Melanocyte of skin (primary cell): ENCODE data around the gene CEACAM7. TPM values are rescaled to one million over a fixed set of nuclear protein-coding genes. Genes with fewer than 3 reads are reported as not detected.

Source experiments
- small RNA-seq, 2 donors: library from RNA; depleted of rRNA; stranded (forward); fragments of <200 nt; gene quantifications; one replicate each; pipeline ENCODE3, GENCODE V24; 2012
- total RNA-seq, 2 donors: library from RNA; depleted of rRNA; stranded (reverse); fragments of >200 nt; gene quantifications; 2 replicates each; pipeline ENCODE4 v1.2.3, GENCODE V29; 2012

The CEACAM7 gene
- total RNA-seq: not detected

GRCh38 chr19:41688098-41688497, at the start of gene CEACAM7:
Gene CEACAM7, minus strand, starts transcription at chr19:41688270. Its CDS starts 105 bp downstream, at chr19:41688165.

DNA sequence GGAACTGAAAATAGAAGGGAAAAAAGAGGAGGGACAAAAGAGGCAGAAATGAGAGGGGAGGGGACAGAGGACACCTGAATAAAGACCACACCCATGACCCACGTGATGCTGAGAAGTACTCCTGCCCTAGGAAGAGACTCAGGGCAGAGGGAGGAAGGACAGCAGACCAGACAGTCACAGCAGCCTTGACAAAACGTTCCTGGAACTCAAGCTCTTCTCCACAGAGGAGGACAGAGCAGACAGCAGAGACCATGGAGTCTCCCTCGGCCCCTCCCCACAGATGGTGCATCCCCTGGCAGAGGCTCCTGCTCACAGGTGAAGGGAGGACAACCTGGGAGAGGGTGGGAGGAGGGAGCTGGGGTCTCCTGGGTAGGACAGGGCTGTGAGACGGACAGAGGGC, 20.4 kb upstream of the CEACAM7 start, which contains the start of gene CEACAM5:
CEACAM5 (plus strand) TSS at position 146 of the 400 bp plus-strand sequence; CDS start at position 252, 106 bp downstream.

GRCh38 chr19:41626877-41627276, 61.2 kb downstream of the CEACAM7 start, which contains the start of gene CEACAM4:
Gene CEACAM4, minus strand, starts transcription at chr19:41627074. Its CDS starts 111 bp downstream, at chr19:41626963.

Small RNA genes lying within 50 kb of the gene (small RNA-seq; reads per million reads assigned to genes)
- 0 reads per million in 2 donors for gene AC243960.4

Other genes with a start within 250 kb of the CEACAM7 start
- 10 to 100 TPM; 23.1 to 67.3 TPM for gene DMAC2, start 248.4 kb downstream of the CEACAM7 start, total RNA-seq
- gene ERICH4, start 245.1 kb downstream of the CEACAM7 start, total RNA-seq: not detected
- not detected for gene CEACAM21, start 112.1 kb downstream of the CEACAM7 start, total RNA-seq
- gene CEACAM4, start 61.2 kb downstream of the CEACAM7 start, total RNA-seq: not detected
- not detected for gene CEACAM5, start 20.4 kb upstream of the CEACAM7 start, total RNA-seq
- not detected for gene CEACAM6, start 67.3 kb upstream of the CEACAM7 start, total RNA-seq
- gene CEACAM3, start 108.3 kb upstream of the CEACAM7 start, total RNA-seq: not detected
- gene LYPD4, start 156.4 kb upstream of the CEACAM7 start, total RNA-seq: not detected
- not detected for gene DMRTC2, start 156.8 kb upstream of the CEACAM7 start, total RNA-seq
- 100 to 1,000 TPM; 439 to 701 TPM for gene RPS19, start 172.0 kb upstream of the CEACAM7 start, total RNA-seq
- under 1 TPM in 1 of 2 donors, not detected in 1; under 0.01 TPM for gene CD79A, start 189.0 kb upstream of the CEACAM7 start, total RNA-seq
- 10 to 100 TPM; 28.2 to 48.0 TPM for gene ARHGEF1, start 194.9 kb upstream of the CEACAM7 start, total RNA-seq
- not detected for gene ERFL, start 240.2 kb upstream of the CEACAM7 start, total RNA-seq